Activated B cell treated with CpG ODN at 0.5 μM for 24 hours (primary cell): ENCODE results near the gene ITPRIPL2. TPM values are rescaled to one million over a fixed set of nuclear protein-coding genes. Genes with fewer than 3 reads are reported as not detected.
A peak's percentile ranks its signal among the peaks of the same experiment; 100 is the strongest.

ENCODE experiments used
- ATAC-seq: fragments of 200-7000 bp; cut with Tn5 transposase; one replicate; pipeline ENCODE4 v1.10.0; 2021; ENCODE audit warnings: low read depth, mild to moderate bottlenecking, moderate library complexity
- CTCF ChIA-PET: fragments of 350-600 bp; sonication (Branson Sonifier 250); formaldehyde crosslinking; loops from one replicate; lab custom pipeline; 2021; ENCODE audit warnings: antibody characterized with exemption; lab: Charles Lee
- POLR2A ChIA-PET: fragments of 350-600 bp; sonication (Branson Sonifier 250); formaldehyde crosslinking; loops from one replicate; lab custom pipeline; 2021; ENCODE audit warnings: antibody characterized with exemption; lab: Charles Lee
- DNase-seq: peaks from one replicate; pipeline ENCODE4 v3.0.0; 2022
- H3K27ac Mint-ChIP-seq: one replicate; pipeline ENCODE4 v1.8.0; 2020; ENCODE audit warnings: mixed read lengths
- H3K27me3 Mint-ChIP-seq: one replicate; pipeline ENCODE4 v1.8.0; 2021; ENCODE audit warnings: mixed read lengths
- H3K36me3 Mint-ChIP-seq: one replicate; pipeline ENCODE4 v1.8.0; 2021; ENCODE audit warnings: low read depth, mixed read lengths
- H3K4me1 Mint-ChIP-seq: one replicate; pipeline ENCODE4 v1.8.0; 2021; ENCODE audit warnings: mixed read lengths
- H3K4me3 Mint-ChIP-seq: one replicate; pipeline ENCODE4 v1.8.0; 2020; ENCODE audit warnings: mild to moderate bottlenecking, mixed read lengths
- H3K9me3 Mint-ChIP-seq: one replicate; pipeline ENCODE4 v1.8.0; 2020; ENCODE audit warnings: mixed read lengths
- CTCF ChIP-seq: fragments of 200-600 bp; IDR thresholded peaks from one replicate; pipeline ENCODE4 v1.8.0; 2022; ENCODE audit warnings: antibody characterized with exemption, mild to moderate bottlenecking
- intact Hi-C: fragments of 100-400 bp; cut with micrococcal nuclease; formaldehyde crosslinking; loops from one replicate; pipeline ENCODE4 v1.15.1; 2024
- total RNA-seq: library from RNA; stranded (reverse); gene quantifications from 2 replicates; pipeline ENCODE4 v1.2.3, GENCODE V29; 2022

The ITPRIPL2 gene
- total RNA-seq, 1 donor from 2014 or later = 8.3 TPM

- H3K4me1 Mint-ChIP-seq = peaks cover 36% of the 10 kb centered on the region
- intact Hi-C loops = no loop called here
Measured at GRCh38 chr16:19127674-19128131, 13.9 kb downstream of the ITPRIPL2 start.

GRCh38 chr16:19128454-19129200 is 14.9 kb downstream of the ITPRIPL2 start:
- Mint-ChIP-seq H3K36me3 (no peaks in the 10 kb centered on the region), H3K4me1 (peaks cover 42% of the 10 kb centered on the region), H3K27me3 (no peaks in the 10 kb centered on the region), H3K27ac (no peak overlapping the region), H3K4me3 (no peak overlapping the region), H3K9me3 (no peaks in the 10 kb centered on the region)
- no peak for ATAC-seq
- no peak for DNase-seq
- intact Hi-C loops = no loop called here
- TF ChIP-seq CTCF = no peak
- ChIA-PET CTCF (no interaction called here), POLR2A (interaction anchor here (0.8 kb wide), 1 partner anchor 33 kb away, joined by 3 read pairs; no protein-coding TSS in a partner anchor)

More at GRCh38 chr16:19127674-19128131, 13.9 kb downstream of the ITPRIPL2 start:
- Mint-ChIP-seq H3K27ac (peak overlapping the region; percentile 26), H3K36me3 (no peaks in the 10 kb centered on the region), H3K27me3 (no peaks in the 10 kb centered on the region), H3K4me3 (no peak overlapping the region), H3K9me3 (no peaks in the 10 kb centered on the region)
- TF ChIP-seq CTCF = no peak
- no peak for ATAC-seq
- DNase-seq = no peak
- CTCF ChIA-PET = no interaction called here
- POLR2A ChIA-PET = interaction anchor here (0.8 kb wide), 2 partner anchors 10 to 34 kb away, joined by 3 read pairs; no protein-coding TSS in a partner anchor

- ChIA-PET POLR2A (interaction anchor here (0.8 to 2.4 kb wide), 3 partner anchors 13 to 18 kb away, joined by 3 to 17 read pairs (median 3); partner anchors contain the start of gene ITPRIPL2), CTCF (no interaction called here)
- intact Hi-C loops = loop anchor here (5.0 kb wide), 1 partner anchor 33 kb away; no protein-coding TSS in a partner anchor
- no peak for ATAC-seq
- no peaks in the 10 kb centered on the region for H3K27me3 Mint-ChIP-seq
- no peaks in the 10 kb centered on the region for H3K9me3 Mint-ChIP-seq
- DNase-seq = no peak
- H3K36me3 Mint-ChIP-seq = no peaks in the 10 kb centered on the region
- no peak for TF ChIP-seq CTCF
- H3K4me3 Mint-ChIP-seq = no peak overlapping the region
- H3K4me1 Mint-ChIP-seq = peaks cover 42% of the 10 kb centered on the region
- no peak overlapping the region for H3K27ac Mint-ChIP-seq
Measured at GRCh38 chr16:19130385-19130784, 16.6 kb downstream of the ITPRIPL2 start.

GRCh38 chr16:19130852-19131824 is 17.4 kb downstream of the ITPRIPL2 start:
- TF ChIP-seq CTCF = no peak
- intact Hi-C loops = loop anchor here (5.0 kb wide), 1 partner anchor 34 kb away; no protein-coding TSS in a partner anchor
- DNase-seq (no peak), ATAC-seq (no peak)
- CTCF ChIA-PET = interaction anchor here (1.4 kb wide), 1 partner anchor 36 kb away, joined by 3 read pairs; no protein-coding TSS in a partner anchor
- no peaks in the 10 kb centered on the region for H3K9me3 Mint-ChIP-seq
- H3K27ac Mint-ChIP-seq = peak overlapping the region; percentile 35
- peaks cover 2% of the 10 kb centered on the region for H3K27me3 Mint-ChIP-seq
- POLR2A ChIA-PET = interaction anchor here (0.8 to 2.4 kb wide), 4 partner anchors 14 to 23 kb away, joined by 3 to 17 read pairs (median 3); partner anchors contain the start of gene ITPRIPL2
- peak overlapping the region; percentile 25 for H3K4me3 Mint-ChIP-seq
- H3K36me3 Mint-ChIP-seq = no peaks in the 10 kb centered on the region
- peaks cover 42% of the 10 kb centered on the region for H3K4me1 Mint-ChIP-seq
